Activated CD4-positive, alpha-beta T cell treated with anti-CD3 and anti-CD28 coated beads, Interleukin-2, amount 50 U/mL, for 1 hour (primary cell): Measurements from ENCODE around the gene ADD1.
A peak's percentile ranks its signal among the peaks of the same experiment; 100 is the strongest.

Experiments
- DNase-seq: peaks from one replicate; pipeline ENCODE4 v3.0.0-alpha.2; 2020

ADD1 gene

GRCh38 chr4:2925931-2926860, 82.6 kb downstream of the ADD1 start:
- no peak for DNase-seq

GRCh38 chr4:2927016-2927695, 83.5 kb downstream of the ADD1 start:
- DNase-seq = no peak

- DNase-seq = no peak
Measured at GRCh38 chr4:2927696-2928075, 84.0 kb downstream of the ADD1 start.

GRCh38 chr4:2928242-2929176, 84.9 kb downstream of the ADD1 start:
- no peak for DNase-seq

- DNase-seq = no peak
Measured at GRCh38 chr4:2929469-2929868, 85.8 kb downstream of the ADD1 start.

GRCh38 chr4:2930135-2930757, 86.6 kb downstream of the ADD1 start:
- no peak for DNase-seq

GRCh38 chr4:2930758-2931511, 87.3 kb downstream of the ADD1 start:
- no peak for DNase-seq

- peak; percentile 47 for DNase-seq
Measured at GRCh38 chr4:2931512-2932301, 88.1 kb downstream of the ADD1 start.

- no peak for DNase-seq
Measured at GRCh38 chr4:2932321-2932950, 88.8 kb downstream of the ADD1 start.

GRCh38 chr4:2932951-2933565, 89.4 kb downstream of the ADD1 start:
- DNase-seq = no peak

GRCh38 chr4:2933566-2934076, 90.0 kb downstream of the ADD1 start:
- DNase-seq = no peak

GRCh38 chr4:2934077-2934812, 90.6 kb downstream of the ADD1 start:
- peak; percentile 45 for DNase-seq

GRCh38 chr4:2934813-2935761, 91.4 kb downstream of the ADD1 start:
- peak; percentile 98 for DNase-seq

GRCh38 chr4:2935762-2936743, 92.4 kb downstream of the ADD1 start:
- peak; percentile 47 for DNase-seq

GRCh38 chr4:2936773-2937145, 93.1 kb downstream of the ADD1 start:
- DNase-seq = peak; percentile 42

- DNase-seq = no peak
Measured at GRCh38 chr4:2937146-2937857, 93.7 kb downstream of the ADD1 start.
